Memory B cell (primary cell): ENCODE results near the gene BCAS3.
"Not testable (repeated sequence)": the region's sequence is repeated elsewhere in the genome, so short reads cannot be mapped to it uniquely, and the experiment has no call there.

Source experiments
- ATAC-seq: fragments of 150-1000 bp; cut with Tn5 transposase; 2 replicates; pipeline ENCODE4 v1.10.0; 2021; ENCODE audit warnings: low read depth, mild to moderate bottlenecking, moderate library complexity
- DNase-seq, 2 donors: peaks; one replicate each; pipeline ENCODE4 v3.0.0; 2022; ENCODE audit warnings: low spot score in 2 of 2
- H3K27ac Mint-ChIP-seq: one replicate; pipeline ENCODE4 v1.8.0; 2022; ENCODE audit warnings: mild to moderate bottlenecking, moderate library complexity, mixed read lengths
- H3K27me3 Mint-ChIP-seq: one replicate; pipeline ENCODE4 v1.8.0; 2022; ENCODE audit warnings: mixed read lengths
- H3K36me3 Mint-ChIP-seq: one replicate; pipeline ENCODE4 v1.8.0; 2022; ENCODE audit warnings: mild to moderate bottlenecking, mixed read lengths
- H3K4me1 Mint-ChIP-seq: one replicate; pipeline ENCODE4 v1.8.0; 2022; ENCODE audit warnings: mixed read lengths
- H3K4me3 Mint-ChIP-seq: one replicate; pipeline ENCODE4 v1.8.0; 2022; ENCODE audit warnings: mild to moderate bottlenecking, moderate library complexity, mixed read lengths
- H3K9me3 Mint-ChIP-seq: one replicate; pipeline ENCODE4 v1.8.0; 2022; ENCODE audit warnings: mixed read lengths

Gene BCAS3

DNA sequence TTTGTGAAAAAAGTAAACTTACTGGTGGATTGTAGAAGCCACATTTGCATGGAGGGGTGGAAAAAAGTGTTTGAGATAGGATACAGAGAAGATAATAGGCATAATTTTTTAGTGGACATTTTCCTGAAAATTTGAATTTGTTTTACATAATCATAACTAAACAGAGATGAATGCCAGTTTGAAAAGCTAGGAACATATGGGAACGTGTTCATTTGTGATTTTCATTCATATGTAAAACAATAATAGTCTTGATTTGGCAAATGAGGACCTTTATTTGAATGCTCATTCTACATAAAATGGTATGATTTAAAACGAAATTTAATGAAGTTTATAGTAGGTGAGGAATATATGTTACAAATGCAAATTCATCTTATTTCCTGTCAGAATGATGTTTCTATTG is 263.9 kb downstream of the BCAS3 start:
- Mint-ChIP-seq H3K27me3 (no peaks in the 10 kb centered on the region), H3K9me3 (no peaks in the 10 kb centered on the region), H3K27ac (no peak overlapping the region), H3K4me3 (no peak overlapping the region), H3K4me1 (no peaks in the 10 kb centered on the region), H3K36me3 (peaks cover 12% of the 10 kb centered on the region)
- ATAC-seq (no peak), DNase-seq (no peak)

DNA sequence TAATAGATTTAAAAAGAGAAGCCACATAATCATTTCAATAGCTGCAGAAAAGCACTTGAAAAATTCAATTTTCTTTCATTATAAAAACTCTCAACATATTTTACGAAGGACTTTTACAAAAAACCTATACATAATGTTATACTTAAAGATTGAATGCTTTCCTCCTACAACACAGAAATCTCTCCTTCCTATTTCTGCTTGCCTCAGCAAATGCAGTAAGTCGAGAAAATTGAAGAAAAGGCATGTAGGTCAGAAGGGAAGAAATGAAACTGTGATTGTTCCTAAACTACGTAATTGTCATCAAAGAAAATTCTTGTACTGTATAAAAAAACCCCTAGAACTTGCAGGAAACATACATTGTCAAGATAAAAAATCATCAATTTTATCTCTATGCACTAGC is 267.1 kb downstream of the BCAS3 start:
- no peaks in the 10 kb centered on the region for H3K9me3 Mint-ChIP-seq
- ATAC-seq = no peak
- no peaks in the 10 kb centered on the region for H3K4me1 Mint-ChIP-seq
- no peak for DNase-seq
- peaks cover 7% of the 10 kb centered on the region for H3K36me3 Mint-ChIP-seq
- H3K4me3 Mint-ChIP-seq = no peak overlapping the region
- H3K27me3 Mint-ChIP-seq = no peaks in the 10 kb centered on the region
- no peak overlapping the region for H3K27ac Mint-ChIP-seq

GRCh38 chr17:60947100-60947499 is 269.4 kb downstream of the BCAS3 start:
- no peaks in the 10 kb centered on the region for H3K9me3 Mint-ChIP-seq
- H3K27ac Mint-ChIP-seq = no peak overlapping the region
- H3K4me3 Mint-ChIP-seq = no peak overlapping the region
- peaks cover 7% of the 10 kb centered on the region for H3K36me3 Mint-ChIP-seq
- no peak for ATAC-seq
- no peak for DNase-seq
- H3K4me1 Mint-ChIP-seq = no peaks in the 10 kb centered on the region
- H3K27me3 Mint-ChIP-seq = no peaks in the 10 kb centered on the region

- H3K4me3 Mint-ChIP-seq = no peak overlapping the region
- DNase-seq = no peak
- H3K27ac Mint-ChIP-seq = no peak overlapping the region
Observed at GRCh38 chr17:60947543-60947942, 269.9 kb downstream of the BCAS3 start.

DNA sequence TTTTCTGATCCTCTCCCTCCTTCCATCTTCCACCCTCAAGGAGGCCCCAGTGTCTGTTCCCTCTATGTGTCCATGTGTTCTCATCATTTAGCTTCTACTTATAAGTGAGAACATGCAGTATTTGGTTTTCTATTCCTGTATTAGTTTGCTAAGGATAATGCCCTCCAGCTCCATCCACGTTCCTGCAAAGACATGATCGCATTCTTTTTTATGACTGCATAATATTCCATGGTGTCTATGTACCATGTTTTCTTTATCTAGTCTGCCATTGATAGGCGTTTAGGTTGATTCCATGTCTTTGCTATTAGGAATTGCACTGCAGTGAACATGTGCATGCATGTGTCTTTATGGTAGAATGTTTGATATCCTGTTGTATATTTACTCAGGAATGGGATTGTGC is 275.1 kb downstream of the BCAS3 start:
- H3K27me3 Mint-ChIP-seq = no peaks in the 10 kb centered on the region
- H3K4me1 Mint-ChIP-seq = no peaks in the 10 kb centered on the region
- no peak overlapping the region for H3K27ac Mint-ChIP-seq
- no peaks in the 10 kb centered on the region for H3K9me3 Mint-ChIP-seq
- no peak overlapping the region for H3K4me3 Mint-ChIP-seq
- ATAC-seq (no peak), DNase-seq (no peak)
- peaks cover 15% of the 10 kb centered on the region for H3K36me3 Mint-ChIP-seq

More at GRCh38 chr17:60947543-60947942, 269.9 kb downstream of the BCAS3 start:
- H3K9me3 Mint-ChIP-seq = no peaks in the 10 kb centered on the region
- peaks cover 7% of the 10 kb centered on the region for H3K36me3 Mint-ChIP-seq
- H3K27me3 Mint-ChIP-seq = no peaks in the 10 kb centered on the region
- H3K4me1 Mint-ChIP-seq = no peaks in the 10 kb centered on the region
- no peak for ATAC-seq

DNA sequence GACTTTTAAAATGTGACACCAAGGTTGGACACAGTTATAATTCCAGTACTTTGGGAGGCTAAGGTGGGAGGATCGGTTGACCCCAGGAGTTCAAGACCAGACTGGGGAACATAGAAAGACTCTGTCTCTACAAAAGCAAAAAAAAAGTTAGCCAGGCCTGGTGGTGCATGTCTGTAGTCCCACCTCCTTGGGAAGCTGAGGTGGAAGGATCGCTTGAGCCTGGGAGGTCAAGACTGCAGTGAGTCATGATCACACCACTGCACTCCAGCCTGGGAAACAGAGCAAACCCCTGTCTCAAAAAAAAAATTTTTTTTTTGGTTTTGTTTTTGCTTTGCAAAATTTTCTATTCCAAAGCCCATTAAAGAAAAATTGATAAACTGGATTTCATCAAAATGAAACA is 281.4 kb downstream of the BCAS3 start:
- no peaks in the 10 kb centered on the region for H3K4me1 Mint-ChIP-seq
- DNase-seq (no peak), ATAC-seq (no peak)
- H3K27me3 Mint-ChIP-seq = no peaks in the 10 kb centered on the region
- H3K4me3 Mint-ChIP-seq = no peak overlapping the region
- H3K36me3 Mint-ChIP-seq = peaks cover 27% of the 10 kb centered on the region
- no peak overlapping the region for H3K27ac Mint-ChIP-seq
- peaks cover 10% of the 10 kb centered on the region for H3K9me3 Mint-ChIP-seq

- no peaks in the 10 kb centered on the region for H3K4me1 Mint-ChIP-seq
- no peak overlapping the region for H3K4me3 Mint-ChIP-seq
- peaks cover 12% of the 10 kb centered on the region for H3K9me3 Mint-ChIP-seq
- H3K27me3 Mint-ChIP-seq = no peaks in the 10 kb centered on the region
- H3K36me3 Mint-ChIP-seq = peaks cover 26% of the 10 kb centered on the region
- no peak for DNase-seq
- H3K27ac Mint-ChIP-seq = no peak overlapping the region
- no peak for ATAC-seq
Observed at GRCh38 chr17:60959696-60960095, 282.0 kb downstream of the BCAS3 start.

DNA sequence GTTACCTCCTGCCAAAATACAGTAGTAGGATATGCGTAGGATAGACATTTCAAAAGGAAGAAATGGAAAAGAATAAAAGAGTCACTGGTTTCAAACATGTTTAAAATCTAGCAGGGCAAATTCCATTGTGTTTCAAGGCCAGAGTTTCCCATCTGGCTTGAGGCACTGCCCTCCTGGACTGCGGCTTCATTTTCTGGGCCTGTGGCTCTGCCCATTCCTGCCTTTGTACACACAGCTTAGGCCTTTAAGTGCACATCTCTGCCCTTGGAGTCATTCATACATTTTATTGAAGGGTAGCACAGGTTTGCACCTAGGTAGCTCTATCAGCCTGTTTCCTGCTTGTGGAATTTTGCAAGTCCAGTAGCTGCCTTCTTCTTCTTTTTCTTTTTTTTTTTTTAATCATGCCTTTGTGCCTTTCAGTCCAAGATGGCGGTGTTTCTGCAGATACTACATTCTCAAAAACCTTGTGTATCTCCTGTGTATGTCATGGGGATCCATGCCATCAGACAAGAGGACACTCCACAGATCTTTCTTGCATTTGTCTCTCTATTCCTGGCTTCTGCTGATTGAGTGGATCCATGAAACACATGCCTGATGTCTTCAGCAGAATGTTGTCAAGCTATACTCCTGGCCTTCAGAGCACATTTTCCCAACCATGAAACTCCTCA is 282.9 kb downstream of the BCAS3 start:
- no peaks in the 10 kb centered on the region for H3K4me1 Mint-ChIP-seq
- no peak for DNase-seq
- ATAC-seq = no peak
- no peak overlapping the region for H3K4me3 Mint-ChIP-seq
- no peaks in the 10 kb centered on the region for H3K27me3 Mint-ChIP-seq
- peaks cover 26% of the 10 kb centered on the region for H3K36me3 Mint-ChIP-seq
- H3K27ac Mint-ChIP-seq = no peak overlapping the region
- H3K9me3 Mint-ChIP-seq = peaks cover 12% of the 10 kb centered on the region

GRCh38 chr17:60964160-60964559 is 286.5 kb downstream of the BCAS3 start:
- ATAC-seq (no peak), DNase-seq (no peak)
- Mint-ChIP-seq H3K4me1 (no peaks in the 10 kb centered on the region), H3K36me3 (peaks cover 30% of the 10 kb centered on the region), H3K27ac (no peak overlapping the region), H3K27me3 (no peaks in the 10 kb centered on the region), H3K4me3 (no peak overlapping the region), H3K9me3 (peaks cover 16% of the 10 kb centered on the region)

DNA sequence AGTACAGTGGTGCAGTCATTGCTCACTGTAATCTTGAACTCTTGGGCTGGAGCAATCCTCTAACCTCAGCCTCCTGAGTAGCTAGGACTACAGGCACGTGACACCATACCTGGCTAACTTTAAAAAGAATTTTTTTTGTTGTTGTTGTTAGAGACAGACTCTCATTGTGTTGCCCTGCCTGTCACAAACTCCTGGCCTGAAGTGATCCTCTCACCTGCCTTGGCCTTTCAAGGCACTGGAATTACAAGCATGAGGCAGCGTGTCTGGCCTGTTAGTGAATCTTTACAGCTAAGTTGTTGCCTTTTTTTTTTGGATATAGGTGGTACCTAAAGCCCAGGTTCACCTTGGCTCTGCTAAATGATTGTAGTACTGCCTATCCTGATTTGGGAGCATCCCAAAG is 290.6 kb downstream of the BCAS3 start:
- Mint-ChIP-seq H3K27ac (no peak overlapping the region), H3K27me3 (no peaks in the 10 kb centered on the region), H3K36me3 (peaks cover 21% of the 10 kb centered on the region), H3K4me1 (peaks cover 2% of the 10 kb centered on the region), H3K9me3 (peaks cover 8% of the 10 kb centered on the region), H3K4me3 (no peak overlapping the region)
- DNase-seq = no peak
- ATAC-seq = no peak

DNA sequence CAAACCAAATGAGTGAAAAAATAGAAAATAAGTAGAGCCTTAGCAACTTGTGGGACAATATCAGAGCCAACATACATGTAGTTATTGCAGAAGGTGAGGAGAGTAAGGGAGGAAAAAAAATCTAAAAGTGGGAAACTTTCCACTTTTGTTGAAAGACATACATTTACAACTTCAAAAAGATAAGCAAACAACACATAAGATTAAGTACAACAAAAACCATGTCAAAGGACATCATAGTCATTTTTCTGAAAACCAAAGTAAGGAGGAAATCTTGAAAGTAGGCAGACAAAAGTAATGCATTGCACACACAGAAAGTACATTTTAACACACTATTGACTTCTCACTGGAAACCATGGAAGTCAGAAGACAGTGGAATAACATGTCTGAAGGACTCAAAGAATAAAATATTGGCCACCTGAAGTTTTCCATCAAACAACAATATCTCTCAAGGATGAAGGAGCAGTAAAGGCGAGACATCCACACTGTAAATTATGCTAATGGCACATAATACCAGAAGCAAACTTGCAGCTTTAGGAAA is 291.9 kb downstream of the BCAS3 start:
- no peak overlapping the region for H3K4me3 Mint-ChIP-seq
- H3K27ac Mint-ChIP-seq = no peak overlapping the region
- H3K9me3 Mint-ChIP-seq = peaks cover 5% of the 10 kb centered on the region
- no peaks in the 10 kb centered on the region for H3K27me3 Mint-ChIP-seq
- H3K4me1 Mint-ChIP-seq = peaks cover 2% of the 10 kb centered on the region
- ATAC-seq = no peak
- H3K36me3 Mint-ChIP-seq = peaks cover 15% of the 10 kb centered on the region
- DNase-seq = no peak

DNA sequence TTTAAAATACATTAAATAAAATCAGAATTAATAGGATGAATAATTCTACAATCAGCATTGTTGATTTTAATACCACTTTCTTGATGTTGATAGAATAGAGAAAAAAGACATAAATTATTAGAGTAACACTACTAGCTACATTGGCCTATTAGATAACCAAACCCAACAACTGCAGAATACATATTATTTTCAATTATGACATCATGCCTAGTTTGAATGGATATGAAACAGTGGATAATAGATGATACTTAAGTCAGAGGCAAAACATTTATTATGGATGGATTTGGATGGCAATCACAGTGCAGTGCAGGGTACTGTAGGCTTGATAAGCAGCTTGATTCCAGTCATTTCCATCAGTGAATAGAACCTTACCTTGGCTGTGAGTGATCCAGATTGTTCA is 293.1 kb downstream of the BCAS3 start:
- DNase-seq = no peak
- peaks cover 4% of the 10 kb centered on the region for H3K9me3 Mint-ChIP-seq
- H3K4me3 Mint-ChIP-seq = no peak overlapping the region
- no peak overlapping the region for H3K27ac Mint-ChIP-seq
- H3K4me1 Mint-ChIP-seq = peaks cover 2% of the 10 kb centered on the region
- peaks cover 15% of the 10 kb centered on the region for H3K36me3 Mint-ChIP-seq
- no peak for ATAC-seq
- no peaks in the 10 kb centered on the region for H3K27me3 Mint-ChIP-seq

DNA sequence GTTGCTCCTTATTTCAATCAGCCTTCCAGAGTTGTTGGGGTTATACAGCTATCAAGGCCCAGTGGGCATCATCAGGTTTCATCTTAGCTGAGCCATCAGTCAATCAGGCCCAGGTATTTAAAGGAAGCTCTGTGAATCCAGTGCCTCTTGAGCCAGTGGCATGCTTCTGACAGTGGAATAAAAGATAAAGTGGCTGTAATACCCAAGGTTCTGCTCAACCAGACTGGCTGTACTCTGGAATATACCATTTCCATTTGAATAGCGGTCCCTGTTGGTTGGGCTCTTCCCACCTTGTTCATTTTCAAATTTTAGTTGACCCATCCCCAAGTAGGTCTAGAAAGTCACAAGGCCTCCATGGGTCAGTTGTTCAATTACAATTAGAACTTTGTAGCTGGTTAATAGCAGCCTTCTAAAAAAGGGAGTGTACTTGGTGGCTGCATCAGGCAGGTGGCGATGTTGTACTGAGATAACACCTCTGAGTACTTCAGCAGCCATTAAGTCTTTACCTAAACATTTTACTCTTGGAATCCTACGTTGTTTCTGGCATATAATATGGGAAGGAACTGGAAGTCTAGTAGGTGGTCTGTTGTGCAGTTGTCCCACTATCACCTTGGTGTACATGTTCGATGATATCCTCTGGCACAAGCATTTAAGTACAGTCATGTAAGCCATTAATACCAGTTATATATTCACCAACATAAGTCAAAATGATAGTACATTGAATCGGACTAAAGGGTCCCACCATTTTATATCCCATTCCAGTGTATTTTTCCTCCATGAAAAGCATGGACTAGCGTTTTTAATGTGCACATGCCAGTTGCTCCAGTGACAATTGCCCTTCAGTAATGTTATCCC is 294.1 kb downstream of the BCAS3 start:
- ATAC-seq = no peak
- Mint-ChIP-seq H3K9me3 (peaks cover 4% of the 10 kb centered on the region), H3K4me3 (no peak overlapping the region), H3K36me3 (peaks cover 12% of the 10 kb centered on the region), H3K4me1 (peaks cover 2% of the 10 kb centered on the region), H3K27ac (no peak overlapping the region), H3K27me3 (no peaks in the 10 kb centered on the region)
- DNase-seq = peak in 1 of 2 donors; percentile 12

DNA sequence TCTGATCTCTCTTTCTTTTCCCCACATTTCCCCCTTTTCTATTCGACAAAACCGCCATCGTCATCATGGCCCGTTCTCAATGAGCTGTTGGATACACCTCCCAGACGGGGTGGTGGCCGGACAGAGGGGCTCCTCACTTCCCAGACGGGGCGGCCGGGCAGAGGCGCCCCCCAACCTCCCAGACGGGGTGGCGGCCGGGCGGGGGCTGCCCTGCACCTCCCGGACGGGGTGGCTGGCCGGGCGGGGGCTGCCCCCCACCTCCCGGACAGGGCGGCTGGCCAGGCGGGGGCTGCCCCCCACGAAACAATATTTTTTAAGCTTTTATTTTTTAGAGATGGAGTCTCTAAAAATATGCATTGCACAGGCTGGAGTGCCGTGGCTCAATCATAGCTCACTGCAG is 299.2 kb downstream of the BCAS3 start:
- not testable (repeated sequence) for H3K36me3 Mint-ChIP-seq, ATAC-seq, DNase-seq, H3K27me3 Mint-ChIP-seq, H3K27ac Mint-ChIP-seq, H3K4me3 Mint-ChIP-seq, H3K4me1 Mint-ChIP-seq, H3K9me3 Mint-ChIP-seq
